OCI-LY1 (cell line): ENCODE results near the gene DNAH1.

Experiments used
- H2AFZ ChIP-seq: fragments of 200-600 bp; sonication (generic), shearing (Covaris generic); 2 replicates; pipeline ENCODE4 v1.6.0; 2014; ENCODE audit warnings: antibody characterized with exemption, mild to moderate bottlenecking, low read length
- H3F3A ChIP-seq: fragments of 200-600 bp; sonication (generic), shearing (Covaris generic); 2 replicates; pipeline ENCODE4 v1.6.0; 2014; ENCODE audit warnings: mild to moderate bottlenecking, antibody characterized with exemption, low read length, moderate library complexity; ENCODE audit not compliant: insufficient read depth
- H3K27ac ChIP-seq: fragments of 200-600 bp; sonication (generic); 2 replicates; pipeline ENCODE4 v1.5.1; 2014; ENCODE audit warnings: low read length, mixed run types, mild to moderate bottlenecking, low read depth; ENCODE audit not compliant: poor library complexity, severe bottlenecking
- H3K27me3 ChIP-seq: fragments of 200-600 bp; sonication (generic); 2 replicates; pipeline ENCODE4 v1.6.0; 2014; ENCODE audit warnings: antibody characterized with exemption, mild to moderate bottlenecking, low read length, moderate library complexity; ENCODE audit not compliant: insufficient read depth
- H3K36me3 ChIP-seq: fragments of 200-600 bp; sonication (generic); 2 replicates; pipeline ENCODE4 v1.6.1; 2014; ENCODE audit warnings: mild to moderate bottlenecking, antibody characterized with exemption, low read length, moderate library complexity, mixed read lengths; ENCODE audit not compliant: insufficient read depth
- H3K4me1 ChIP-seq: fragments of 200-600 bp; sonication (generic); 2 replicates; pipeline ENCODE4 v1.5.1; 2014; ENCODE audit warnings: mild to moderate bottlenecking, low read length, moderate library complexity; ENCODE audit not compliant: insufficient read depth, severe bottlenecking
- H3K4me2 ChIP-seq: fragments of 200-600 bp; sonication (generic), shearing (Covaris generic); 2 replicates; pipeline ENCODE4 v1.6.1; 2014; ENCODE audit warnings: low read length
- H3K4me3 ChIP-seq: fragments of 200-600 bp; sonication (generic); 2 replicates; pipeline ENCODE4 v1.5.1; 2014; ENCODE audit warnings: low read length, low read depth, mild to moderate bottlenecking, mixed read lengths; ENCODE audit not compliant: poor library complexity, severe bottlenecking
- H3K79me2 ChIP-seq: fragments of 200-600 bp; shearing (Covaris generic); 2 replicates; pipeline ENCODE4 v1.6.1; 2016; ENCODE audit warnings: mixed run types, low read length, mixed read lengths; ENCODE audit not compliant: insufficient read depth
- H3K9ac ChIP-seq: fragments of 200-600 bp; sonication (generic), shearing (Covaris generic); 2 replicates; pipeline ENCODE4 v1.6.1; 2014; ENCODE audit warnings: mild to moderate bottlenecking, low read length, mixed read lengths
- H3K9me2 ChIP-seq: fragments of 200-600 bp; sonication (generic), shearing (Covaris generic); 2 replicates; pipeline ENCODE4 v1.6.1; 2014; ENCODE audit warnings: low read depth, mild to moderate bottlenecking, low read length, mixed read lengths
- H3K9me3 ChIP-seq: fragments of 200-600 bp; shearing (Covaris generic); 2 replicates; pipeline ENCODE4 v1.6.1; 2014; ENCODE audit warnings: low read length, mixed read lengths
- H4K20me1 ChIP-seq: fragments of 200-600 bp; sonication (generic), shearing (Covaris generic); 2 replicates; pipeline ENCODE4 v1.6.0; 2016; ENCODE audit warnings: mild to moderate bottlenecking, low read length; ENCODE audit not compliant: insufficient read depth
- CTCF ChIP-seq: fragments of 200-600 bp; sonication (generic), shearing (Covaris generic); IDR thresholded peaks from 2 replicates; pipeline ENCODE4 v1.5.1; 2017; ENCODE audit warnings: mild to moderate bottlenecking, antibody characterized with exemption, low read length, moderate library complexity, mixed read lengths
- EZH2 ChIP-seq: fragments of 200-600 bp; sonication (generic), shearing (Covaris generic); IDR thresholded peaks from 2 replicates; pipeline ENCODE4 v1.8.0; 2017; ENCODE audit warnings: borderline replicate concordance, mixed run types, mild to moderate bottlenecking, antibody characterized with exemption, low read length, moderate library complexity, mixed read lengths

DNAH1 gene

DNA sequence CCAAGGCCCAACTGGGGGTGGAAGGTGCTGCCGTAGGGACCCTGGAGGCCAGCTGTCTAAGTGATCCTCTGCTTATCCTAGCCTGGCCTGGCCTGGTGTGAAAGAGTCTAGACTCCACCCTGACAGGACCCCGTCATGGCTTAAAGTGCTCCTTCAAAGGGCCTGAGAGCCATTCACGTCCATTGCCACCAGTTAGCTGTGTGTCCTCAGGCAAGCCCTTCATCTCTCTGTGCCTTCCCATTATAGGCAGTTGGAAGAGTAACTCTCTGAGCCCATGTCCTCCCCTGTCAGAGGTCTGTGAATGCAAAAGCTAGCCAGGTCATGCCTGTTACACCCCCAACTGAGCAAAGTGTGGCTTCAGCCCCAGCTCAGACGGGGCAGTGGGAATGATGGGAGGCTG is 9.1 kb upstream of the DNAH1 start:
- Histone ChIP-seq H3K9me3 (no peaks in the 10 kb centered on the region), H3F3A (no peaks in the 10 kb centered on the region), H3K4me1 (no peaks in the 10 kb centered on the region), H3K36me3 (no peaks in the 10 kb centered on the region), H2AFZ (no peak overlapping the region), H3K27me3 (no peaks in the 10 kb centered on the region), H3K4me3 (no peak overlapping the region), H3K27ac (no peak overlapping the region), H3K9me2 (no peaks in the 10 kb centered on the region), H3K79me2 (no peaks in the 10 kb centered on the region), H3K9ac (no peak overlapping the region), H3K4me2 (no peak overlapping the region), H4K20me1 (no peaks in the 10 kb centered on the region)
- TF ChIP-seq EZH2, result no peak
- TF ChIP-seq CTCF, result no peak

GRCh38 chr3:52308308-52308707 is 7.8 kb upstream of the DNAH1 start:
- Histone ChIP-seq H3K9me2 (no peaks in the 10 kb centered on the region), H2AFZ (no peak overlapping the region), H4K20me1 (no peaks in the 10 kb centered on the region), H3K4me1 (peaks cover under 1% of the 10 kb centered on the region), H3K4me3 (no peak overlapping the region), H3K27ac (no peak overlapping the region), H3K79me2 (no peaks in the 10 kb centered on the region), H3K36me3 (no peaks in the 10 kb centered on the region), H3K27me3 (no peaks in the 10 kb centered on the region), H3K4me2 (no peak overlapping the region), H3K9ac (no peak overlapping the region), H3F3A (no peaks in the 10 kb centered on the region), H3K9me3 (no peaks in the 10 kb centered on the region)
- TF ChIP-seq CTCF (no peak), EZH2 (no peak)

DNA sequence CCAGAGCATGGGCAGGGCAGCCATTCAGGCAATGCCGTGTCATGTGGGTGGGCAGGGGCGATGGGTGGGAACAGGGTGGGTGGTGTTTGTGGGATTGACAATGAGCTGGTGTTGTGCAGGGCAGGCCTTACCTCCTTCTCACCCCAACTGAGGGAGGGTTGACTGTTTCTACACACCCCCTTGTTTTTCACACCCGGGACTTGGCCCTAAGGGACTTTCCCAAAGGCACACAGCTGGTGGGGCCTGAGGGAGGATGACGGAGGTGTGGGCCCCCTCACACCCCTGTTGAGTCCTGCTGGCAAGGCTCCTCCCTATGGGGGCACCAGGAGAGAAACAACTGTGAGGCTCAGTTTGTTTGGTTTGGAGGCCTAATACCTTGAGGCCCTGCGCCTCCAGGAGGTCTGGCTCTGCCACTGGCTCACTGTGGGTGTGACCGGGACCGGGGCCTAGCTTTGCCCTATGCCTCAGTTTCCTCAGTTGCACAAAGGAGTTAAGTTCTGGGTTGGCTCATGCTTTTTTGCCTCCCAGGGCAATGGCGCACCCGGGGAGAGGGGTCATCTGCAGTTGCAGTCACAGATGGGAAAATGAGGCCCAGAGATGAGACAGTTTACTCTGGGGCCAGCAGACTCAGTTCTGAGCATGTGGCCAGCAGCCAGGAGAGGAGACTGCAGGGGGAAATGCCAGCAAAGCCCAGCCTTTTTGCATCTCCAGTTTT is 5.1 kb upstream of the DNAH1 start:
- no peaks in the 10 kb centered on the region for H3K36me3 ChIP-seq
- no peak overlapping the region for H2AFZ ChIP-seq
- no peak overlapping the region for H3K4me2 ChIP-seq
- no peaks in the 10 kb centered on the region for H3K79me2 ChIP-seq
- H4K20me1 ChIP-seq, result no peaks in the 10 kb centered on the region
- no peaks in the 10 kb centered on the region for H3F3A ChIP-seq
- H3K4me1 ChIP-seq, result peaks cover 8% of the 10 kb centered on the region
- H3K9me2 ChIP-seq, result no peaks in the 10 kb centered on the region
- no peaks in the 10 kb centered on the region for H3K9me3 ChIP-seq
- no peaks in the 10 kb centered on the region for H3K27me3 ChIP-seq
- no peak overlapping the region for H3K9ac ChIP-seq
- H3K27ac ChIP-seq, result no peak overlapping the region
- no peak for TF ChIP-seq EZH2
- no peak for TF ChIP-seq CTCF
- no peak overlapping the region for H3K4me3 ChIP-seq
